Renal cortex interstitium (tissue), 11 donors: ENCODE measurements around the gene OGG1. TPM values are rescaled to one million over a fixed set of nuclear protein-coding genes. Genes with fewer than 3 reads are reported as not detected.

Experiments
- DNase-seq, 11 donors: peaks; one replicate each; pipeline ENCODE4 v3.0.0-alpha.2; 2013; ENCODE audit warnings: low read depth in 9 of 11, low spot score in 4 of 11; ENCODE audit errors: extremely low read depth in 1 of 11
- polyA plus RNA-seq, 3 donors: library from polyadenylated mRNA; unstranded; fragments of 120-200 nt; gene quantifications; one replicate each; pipeline ENCODE4 v1.2.1, GENCODE V29; 2013; ENCODE audit not compliant: insufficient read length in 3 of 3

OGG1 gene
- polyA plus RNA-seq, 3 donors = 57.5 to 77.5 (median 59.4) TPM

- no peak for DNase-seq
These were observed 31.6 kb upstream of the OGG1 start for GRCh38 chr3:9718118-9718517.

- no peak for DNase-seq
These were observed 28.6 kb upstream of the OGG1 start for GRCh38 chr3:9721015-9721699.

GRCh38 chr3:9721700-9722060 is 28.1 kb upstream of the OGG1 start:
- no peak for DNase-seq

- DNase-seq = no peak
These were observed 23.8 kb upstream of the OGG1 start for GRCh38 chr3:9725775-9726515.

GRCh38 chr3:9727041-9727595 is 22.6 kb upstream of the OGG1 start:
- DNase-seq = no peak

- no peak for DNase-seq
These were observed 22.0 kb upstream of the OGG1 start for GRCh38 chr3:9727743-9728142.

- DNase-seq = no peak
These were observed 20.3 kb upstream of the OGG1 start for GRCh38 chr3:9729419-9729818.

GRCh38 chr3:9730657-9731205 is 19.0 kb upstream of the OGG1 start:
- peak in 1 of 11 donors; percentile 38 for DNase-seq

GRCh38 chr3:9731206-9732079 is 18.3 kb upstream of the OGG1 start, which contains the start of gene BRPF1:
BRPF1 (plus strand) TSS chr3:9731735; CDS start chr3:9734141, 2,406 bp downstream.
- DNase-seq = peak; percentile 95 to 99 (median 98)

- no peak for DNase-seq
These were observed 17.5 kb upstream of the OGG1 start for GRCh38 chr3:9732080-9732739.

GRCh38 chr3:9732740-9733115 is 17.0 kb upstream of the OGG1 start:
- DNase-seq = no peak

GRCh38 chr3:9736831-9737230 is 12.9 kb upstream of the OGG1 start:
- DNase-seq = no peak

GRCh38 chr3:9739181-9739580 is 10.6 kb upstream of the OGG1 start:
- DNase-seq = no peak

- no peak for DNase-seq
These were observed 7.2 kb upstream of the OGG1 start for GRCh38 chr3:9742560-9742959.

- no peak for DNase-seq
These were observed 6.2 kb upstream of the OGG1 start for GRCh38 chr3:9743548-9743947.

GRCh38 chr3:9744162-9744561 is 5.6 kb upstream of the OGG1 start:
- no peak for DNase-seq

GRCh38 chr3:9745521-9745920 is 4.2 kb upstream of the OGG1 start:
- no peak for DNase-seq

- DNase-seq = no peak
These were observed 3.4 kb upstream of the OGG1 start for GRCh38 chr3:9746330-9746729.

- no peak for DNase-seq
These were observed 2.5 kb upstream of the OGG1 start for GRCh38 chr3:9747267-9747666.
